NCI-H1417 (cell line): Measurements from ENCODE around the gene ZNF653.
A peak's percentile ranks its signal among the peaks of the same experiment; 100 is the strongest.
"Not testable (repeated sequence)": the region's sequence is repeated elsewhere in the genome, so short reads cannot be mapped to it uniquely, and the experiment has no call there.

ENCODE experiments used
- DNase-seq, 3 experiments: peaks; one replicate each; lab custom pipeline; 2025; lab: John Stamatoyannopoulos, UW

ZNF653 gene

GRCh38 chr19:11481534-11482383 is 23.9 kb downstream of the ZNF653 start:
- DNase-seq, result peak; percentile 71 to 99 (median 99)

- DNase-seq, result peak; percentile 38 to 88 (median 85)
Observed at GRCh38 chr19:11480715-11481533, 24.7 kb downstream of the ZNF653 start, which contains the start of gene ELAVL3. Gene ELAVL3 (minus strand): TSS chr19:11481046. CDS start chr19:11480608, 438 bp downstream.

- peak in 2 of 3 experiments; percentile 84 to 85 for DNase-seq
Observed at GRCh38 chr19:11479898-11480714, 25.5 kb downstream of the ZNF653 start.

- DNase-seq, result peak; percentile 23 to 91 (median 88)
Observed at GRCh38 chr19:11479090-11479897, 26.3 kb downstream of the ZNF653 start.

- peak in 1 of 3 experiments; percentile 29 for DNase-seq
Observed at GRCh38 chr19:11478167-11479089, 27.2 kb downstream of the ZNF653 start.

- DNase-seq, result no peak
Observed at GRCh38 chr19:11475861-11476260, 29.8 kb downstream of the ZNF653 start.

- DNase-seq, result not testable (repeated sequence)
Observed at GRCh38 chr19:11475343-11475742, 30.3 kb downstream of the ZNF653 start.

GRCh38 chr19:11473725-11474124 is 31.9 kb downstream of the ZNF653 start:
- no peak for DNase-seq

GRCh38 chr19:11468266-11468845 is 37.3 kb downstream of the ZNF653 start:
- not testable (repeated sequence) for DNase-seq

GRCh38 chr19:11465600-11465999 is 40.0 kb downstream of the ZNF653 start:
- no peak for DNase-seq

GRCh38 chr19:11464333-11465265 is 41.0 kb downstream of the ZNF653 start:
- DNase-seq, result peak in 1 of 3 experiments; percentile 21

GRCh38 chr19:11463391-11463790 is 42.2 kb downstream of the ZNF653 start:
- DNase-seq, result no peak

GRCh38 chr19:11461453-11461852 is 44.2 kb downstream of the ZNF653 start:
- no peak for DNase-seq

GRCh38 chr19:11460207-11460606 is 45.4 kb downstream of the ZNF653 start:
- DNase-seq, result peak in 1 of 3 experiments; percentile 32

- DNase-seq, result not testable (repeated sequence)
Observed at GRCh38 chr19:11458912-11459311, 46.7 kb downstream of the ZNF653 start.

- no peak for DNase-seq
Observed at GRCh38 chr19:11458236-11458900, 47.3 kb downstream of the ZNF653 start.

- no peak for DNase-seq
Observed at GRCh38 chr19:11457831-11458230, 47.8 kb downstream of the ZNF653 start.

- DNase-seq, result no peak
Observed at GRCh38 chr19:11457115-11457514, 48.5 kb downstream of the ZNF653 start.
